H1 (cell line): ENCODE data around the gene CCDC178. TPM values are rescaled to one million over a fixed set of nuclear protein-coding genes. Genes with fewer than 3 reads are reported as not detected.

ENCODE experiments used
- CTCF ChIA-PET: fragments of 300-600 bp; sonication (Branson Sonifier 250); formaldehyde crosslinking; loops from one replicate; lab custom pipeline; 2021; ENCODE audit not compliant: partially characterized antibody; lab: Charles Lee
- POLR2A ChIA-PET: fragments of 300-600 bp; sonication (Branson Sonifier 250); formaldehyde crosslinking; loops from one replicate; lab custom pipeline; 2021; ENCODE audit warnings: inconsistent platforms; ENCODE audit not compliant: partially characterized antibody; lab: Charles Lee
- DNase-seq, 2 experiments: peaks; one replicate each; pipeline versions ENCODE4 v3.0.0 to v3.0.0-alpha.2; 2010 to 2022; ENCODE audit warnings: low spot score in 2 of 2, low read depth in 1 of 2, mixed read lengths in 1 of 2
- FAIRE-seq: peaks from 2 replicates; lab custom pipeline; 2011; peaks lifted over from hg19 to GRCh38; lab: Jason Lieb, UNC
- H2AFZ ChIP-seq: 2 replicates; pipeline ENCODE4 v1.8.1; 2012; ENCODE audit warnings: low read length, inconsistent platforms
- H2AK5ac ChIP-seq: 2 replicates; pipeline ENCODE4 v1.6.1; 2013; ENCODE audit warnings: low read depth, low read length
- H2BK120ac ChIP-seq: replicated peaks from 2 replicates; pipeline ENCODE3; 2013; ENCODE audit warnings: low read depth, low read length, inconsistent platforms
- H2BK12ac ChIP-seq: 2 replicates; pipeline ENCODE4 v1.6.1; 2013; ENCODE audit warnings: low read depth, low read length
- H2BK15ac ChIP-seq: 2 replicates; pipeline ENCODE4 v1.6.1; 2013; ENCODE audit warnings: low read length
- H2BK20ac ChIP-seq: 2 replicates; pipeline ENCODE4 v1.6.1; 2013; ENCODE audit warnings: low read length
- H2BK5ac ChIP-seq: 2 replicates; pipeline ENCODE4 v1.6.1; 2013; ENCODE audit warnings: low read depth, low read length
- H3K14ac ChIP-seq: 2 replicates; pipeline ENCODE4 v1.6.1; 2013; ENCODE audit warnings: inconsistent platforms; ENCODE audit not compliant: insufficient read length
- H3K18ac ChIP-seq: 2 replicates; pipeline ENCODE4 v1.6.1; 2013; ENCODE audit warnings: low read length; ENCODE audit errors: extremely low read depth
- H3K23ac ChIP-seq: 2 replicates; pipeline ENCODE4 v1.6.1; 2013; ENCODE audit warnings: inconsistent platforms; ENCODE audit not compliant: insufficient read length
- H3K23me2 ChIP-seq: 2 replicates; pipeline ENCODE4 v1.6.1; 2013; ENCODE audit warnings: low read depth, low read length
- H3K27ac ChIP-seq: 2 replicates; pipeline ENCODE4 v1.6.1; 2011; ENCODE audit warnings: low read depth, low read length, inconsistent platforms
- H3K27me3 ChIP-seq, 4 experiments: replicated peaks in 1 of 4; 1 replicate in 1 of 4; 2 replicates in 3 of 4; pipeline versions ENCODE4 v1.6.1 to v1.8.1; 2011 to 2013; ENCODE audit warnings: low read length in 3 of 4, mild to moderate bottlenecking in 3 of 4, inconsistent platforms in 2 of 4, mixed read lengths in 2 of 4, moderate library complexity in 1 of 4; ENCODE audit not compliant: control insufficient read depth in 3 of 4, insufficient read depth in 3 of 4; ENCODE audit errors: extremely low read depth in 1 of 4
- H3K36me3 ChIP-seq, 4 experiments: 2 replicates each; pipeline versions ENCODE4 v1.6.1 to v1.8.1; 2011 to 2013; ENCODE audit warnings: mild to moderate bottlenecking in 4 of 4, low read length in 3 of 4, moderate library complexity in 2 of 4, control low read depth in 1 of 4, inconsistent platforms in 1 of 4; ENCODE audit not compliant: insufficient read depth in 4 of 4, control insufficient read depth in 2 of 4
- H3K4ac ChIP-seq: replicated peaks from 2 replicates; pipeline ENCODE3; 2013; ENCODE audit warnings: low read length, low read depth, mixed read lengths, inconsistent platforms; ENCODE audit not compliant: insufficient read length
- H3K4me1 ChIP-seq, 4 experiments: replicated peaks in 1 of 4; 1 replicate in 1 of 4; 2 replicates in 3 of 4; pipeline versions ENCODE4 v1.6.1 to v1.8.1; 2011 to 2013; ENCODE audit warnings: low read length in 3 of 4, inconsistent platforms in 2 of 4, mixed read lengths in 1 of 4; ENCODE audit not compliant: insufficient read depth in 4 of 4, control insufficient read depth in 3 of 4
- H3K4me2 ChIP-seq, 2 experiments: 2 replicates each; pipeline versions ENCODE4 v1.6.1 to v1.8.1; 2011 to 2013; ENCODE audit warnings: low read depth in 2 of 2, low read length in 2 of 2, control low read depth in 1 of 2, inconsistent platforms in 1 of 2, mild to moderate bottlenecking in 1 of 2; ENCODE audit not compliant: insufficient read depth in 1 of 2
- H3K4me3 ChIP-seq, 4 experiments: fragments of 200-600, 300-600 bp in 1 of 4; sonication (generic), shearing (Covaris generic), sonication (Bioruptor Twin) in 1 of 4; 2 replicates each; pipeline versions ENCODE4 v1.5.1 to v1.8.1; 2011 to 2016; ENCODE audit warnings: low read length in 4 of 4, low read depth in 3 of 4, control low read depth in 2 of 4, inconsistent platforms in 2 of 4, mild to moderate bottlenecking in 2 of 4, mixed read lengths in 1 of 4, moderate library complexity in 1 of 4; ENCODE audit not compliant: insufficient read depth in 2 of 4; ENCODE audit errors: extremely low read depth in 1 of 4
- H3K56ac ChIP-seq: replicated peaks from 2 replicates; pipeline ENCODE3; 2013; ENCODE audit warnings: low read depth, mild to moderate bottlenecking, mixed read lengths, low read length, inconsistent platforms; ENCODE audit not compliant: insufficient read length
- H3K79me1 ChIP-seq: 2 replicates; pipeline ENCODE4 v1.6.1; 2013; ENCODE audit warnings: low read depth, low read length, control low read depth
- H3K79me2 ChIP-seq, 2 experiments: 2 replicates each; pipeline versions ENCODE4 v1.6.1 to v1.8.1; 2012 to 2013; ENCODE audit warnings: low read length in 2 of 2, mild to moderate bottlenecking in 2 of 2, inconsistent platforms in 1 of 2; ENCODE audit not compliant: insufficient read depth in 2 of 2, control insufficient read depth in 1 of 2
- H3K9ac ChIP-seq, 4 experiments: replicated peaks in 1 of 4; 1 replicate in 1 of 4; 2 replicates in 3 of 4; pipeline versions ENCODE4 v1.6.1 to v1.8.1; 2011 to 2013; ENCODE audit warnings: low read depth in 3 of 4, low read length in 3 of 4, control low read depth in 2 of 4, mild to moderate bottlenecking in 2 of 4, moderate library complexity in 2 of 4, inconsistent platforms in 1 of 4; ENCODE audit errors: extremely low read depth in 1 of 4
- H3K9me3 ChIP-seq, 2 experiments: 2 replicates each; pipeline versions ENCODE4 v1.6.1 to v1.8.1; 2012 to 2013; ENCODE audit warnings: mild to moderate bottlenecking in 2 of 2, moderate library complexity in 2 of 2, control low read depth in 1 of 2, inconsistent platforms in 1 of 2, low read depth in 1 of 2, low read length in 1 of 2, mixed read lengths in 1 of 2; ENCODE audit not compliant: insufficient read depth in 2 of 2
- H4K20me1 ChIP-seq, 2 experiments: replicated peaks in 1 of 2; 2 replicates each; pipeline versions ENCODE3 to v1.8.1; 2011 to 2013; ENCODE audit warnings: inconsistent platforms in 2 of 2, low read length in 2 of 2, mild to moderate bottlenecking in 1 of 2; ENCODE audit not compliant: insufficient read depth in 2 of 2, control insufficient read depth in 1 of 2
- H4K5ac ChIP-seq: 2 replicates; pipeline ENCODE4 v1.6.1; 2013; ENCODE audit warnings: low read length, low read depth, mixed read lengths, inconsistent platforms; ENCODE audit not compliant: insufficient read length
- H4K8ac ChIP-seq: 2 replicates; pipeline ENCODE4 v1.8.0; 2013; ENCODE audit warnings: mild to moderate bottlenecking, moderate library complexity, low read length, inconsistent platforms; ENCODE audit not compliant: insufficient read depth; ENCODE audit errors: extremely low read depth
- H4K91ac ChIP-seq: replicated peaks from 2 replicates; pipeline ENCODE3; 2013; ENCODE audit warnings: low read length, mixed read lengths, inconsistent platforms; ENCODE audit not compliant: insufficient read length
- CBX8 ChIP-seq: fragments of 300-800, 300-1000 bp; sonication (generic); IDR thresholded peaks from 2 replicates; pipeline ENCODE4 v1.7.1; 2016; ENCODE audit warnings: low read depth, low read length, borderline replicate concordance
- CREB1 ChIP-seq: IDR thresholded peaks from 2 replicates; pipeline ENCODE4 v1.6.1; 2012; ENCODE audit warnings: inconsistent platforms
- EGR1 ChIP-seq: IDR thresholded peaks from 2 replicates; pipeline ENCODE4 v1.6.1; 2011; ENCODE audit warnings: low read depth, low read length, borderline replicate concordance
- JUN ChIP-seq: IDR thresholded peaks from 2 replicates; pipeline ENCODE4 v1.6.1; 2011; ENCODE audit warnings: low read depth, mild to moderate bottlenecking, improper control_type of control experiment, low read length
- MAFK ChIP-seq: IDR thresholded peaks from 2 replicates; pipeline ENCODE4 v1.6.1; 2012; ENCODE audit warnings: low read depth, mild to moderate bottlenecking, improper control_type of control experiment, low read length
- MAX ChIP-seq: IDR thresholded peaks from 2 replicates; pipeline ENCODE4 v1.6.1; 2012; ENCODE audit warnings: inconsistent platforms
- NANOG ChIP-seq: IDR thresholded peaks from 2 replicates; pipeline ENCODE4 v1.6.1; 2011; ENCODE audit warnings: low read length, low read depth, mild to moderate bottlenecking, inconsistent platforms; ENCODE audit not compliant: insufficient read depth, poor library complexity, severe bottlenecking
- RAD21 ChIP-seq, 2 experiments: IDR thresholded peaks in 1 of 2; conservative IDR thresholded peaks in 1 of 2; 2 replicates each; pipeline ENCODE4 v1.6.1; 2011; ENCODE audit warnings: low read depth in 2 of 2, low read length in 2 of 2, improper control_type of control experiment in 1 of 2, inconsistent platforms in 1 of 2, mild to moderate bottlenecking in 1 of 2, moderate library complexity in 1 of 2
- RBBP5 ChIP-seq: IDR thresholded peaks from 2 replicates; pipeline ENCODE4 v1.7.1; 2012; ENCODE audit warnings: low read depth, mild to moderate bottlenecking, inconsistent platforms, low read length, moderate library complexity, borderline replicate concordance
- SAP30 ChIP-seq: fragments of 300-600 bp; sonication (generic); IDR thresholded peaks from 2 replicates; pipeline ENCODE4 v1.7.1; 2012; ENCODE audit warnings: low read length, moderate library complexity, mild to moderate bottlenecking, inconsistent platforms; ENCODE audit not compliant: insufficient read depth, insufficient replicate concordance
- SUZ12 ChIP-seq: fragments of 200-600 bp; sonication (generic); IDR thresholded peaks from 2 replicates; pipeline ENCODE4 v1.6.1; 2012; ENCODE audit warnings: mild to moderate bottlenecking, inconsistent platforms, low read length, moderate library complexity, mixed read lengths
- TCF12 ChIP-seq: IDR thresholded peaks from 2 replicates; pipeline ENCODE4 v1.6.1; 2011; ENCODE audit warnings: low read depth, mild to moderate bottlenecking, low read length
- USF2 ChIP-seq: IDR thresholded peaks from 2 replicates; pipeline ENCODE4 v1.6.1; 2011; ENCODE audit warnings: low read length, improper control_type of control experiment
- WGBS, 2 experiments: shearing (Covaris generic) in 1 of 2; methylation state at CpG; one replicate each; pipeline versions ENCODE4 v1.1.6 to v1.1.7; 2013 to 2015; ENCODE audit warnings: low lambda C conversion rate in 2 of 2, mixed read lengths in 2 of 2, inconsistent platforms in 1 of 2, low coverage in 1 of 2, missing lambda C conversion rate in 1 of 2; ENCODE audit not compliant: insufficient replicate concordance in 2 of 2, insufficient coverage in 1 of 2, insufficient read length in 1 of 2; ENCODE audit errors: extremely low coverage in 1 of 2, missing lambda C conversion rate in 1 of 2; 5-methylcytosine and 5-hydroxymethylcytosine counted together
- polyA plus RNA-seq, 7 experiments: library from polyadenylated mRNA; depleted of rRNA in 3 of 7; stranded (reverse) in 5 of 7; unstranded in 2 of 7; fragments of >200 nt in 5 of 7; fragments of 200-250 nt in 2 of 7; gene quantifications; 1 replicate in 5 of 7; 2 replicates in 1 of 7; 4 replicates in 1 of 7; pipeline versions ENCODE4 v1.2.1 to v1.2.3, GENCODE V29; 2011 to 2013; ENCODE audit warnings: missing spikeins in 2 of 7, mixed read lengths in 2 of 7
- total RNA-seq: library from RNA; stranded (reverse); fragmentation: NEBNext Ultra II Directional; extraction: Animal tissue kit (Norgen Biotek cat#: 25700); gene quantifications from 2 replicates; pipeline ENCODE4 v1.2.1, GENCODE V29; 2021

Gene CCDC178
- total and polyA plus RNA-seq, 2 of the 8 experiments (the other 6 are each of a cell fraction or from before 2014, with no cell fraction given): not detected

- H3K27me3 ChIP-seq: no peaks in the 10 kb centered on the region
- H4K91ac ChIP-seq: no peak overlapping the region
- no peak overlapping the region for H3K23ac ChIP-seq
- ChIA-PET POLR2A (no interaction called here), CTCF (interaction anchor here (0.7 to 2.8 kb wide), 13 partner anchors 9 to 397 kb away, joined by 3 to 15 read pairs (median 3); no protein-coding TSS in a partner anchor)
- no peak overlapping the region for H3K4ac ChIP-seq
- WGBS, 2 experiments: 96% methylated on average over 3 of the region's 3 CpGs; no CpG with 5 or more reads in 1 of the 2 experiments
- no peak overlapping the region for H2BK120ac ChIP-seq
- H3K9me3 ChIP-seq: no peaks in the 10 kb centered on the region
- no peak overlapping the region for H2AFZ ChIP-seq
- no peak overlapping the region for H3K18ac ChIP-seq
- H3K36me3 ChIP-seq: no peaks in the 10 kb centered on the region
- no peak overlapping the region for H2BK20ac ChIP-seq
- no peak overlapping the region for H3K14ac ChIP-seq
- no peak overlapping the region for H2BK12ac ChIP-seq
- no peak overlapping the region for H2BK5ac ChIP-seq
- H2BK15ac ChIP-seq: no peak overlapping the region
- no peaks in the 10 kb centered on the region for H3K79me1 ChIP-seq
- H3K4me2 ChIP-seq: no peak overlapping the region
- H3K56ac ChIP-seq: no peak overlapping the region
- no peak overlapping the region for H3K4me3 ChIP-seq
- no peak overlapping the region for H4K8ac ChIP-seq
- H3K27ac ChIP-seq: no peak overlapping the region
- no peaks in the 10 kb centered on the region for H3K4me1 ChIP-seq
- DNase-seq (no peak), FAIRE-seq (no peak)
- H3K79me2 ChIP-seq: no peaks in the 10 kb centered on the region
- no peak overlapping the region for H3K9ac ChIP-seq
- no peak overlapping the region for H4K5ac ChIP-seq
- H4K20me1 ChIP-seq: no peaks in the 10 kb centered on the region
- H2AK5ac ChIP-seq: no peak overlapping the region
- H3K23me2 ChIP-seq: no peaks in the 10 kb centered on the region
- TF ChIP-seq MAFK: no peak
- no peak for TF ChIP-seq JUN
- no peak for TF ChIP-seq USF2
- no peak for TF ChIP-seq NANOG
- TF ChIP-seq CBX8: no peak
- no peak for TF ChIP-seq RAD21 (IDR thresholded peaks at IDR 0.05 in 1 of 2, conservative IDR thresholded peaks at IDR 0.05 in 1 of 2; ENCODE audit: low read depth in 2 of 2, low read length in 2 of 2)
- no peak for TF ChIP-seq EGR1
- TF ChIP-seq MAX: no peak
- TF ChIP-seq CREB1: no peak
- TF ChIP-seq TCF12: no peak
- TF ChIP-seq RBBP5: no peak
- TF ChIP-seq SUZ12: no peak
- no peak for TF ChIP-seq SAP30
Measured at GRCh38 chr18:33184175-33184574, 256.3 kb downstream of the CCDC178 start.
